Type B pancreatic cell (in vitro differentiated cells): ENCODE measurements around the gene TNFRSF8. TPM values are rescaled to one million over a fixed set of nuclear protein-coding genes. Genes with fewer than 3 reads are reported as not detected.

Source experiments
- DNase-seq: peaks from one replicate; pipeline ENCODE4 v3.0.0; 2021; ENCODE audit warnings: mixed read lengths; ENCODE audit not compliant: unreplicated experiment; ENCODE audit errors: extremely low spot score
- H3K27ac Mint-ChIP-seq: 2 replicates; pipeline ENCODE4 v1.8.0; 2021; ENCODE audit warnings: mild to moderate bottlenecking, mixed read lengths
- H3K27me3 Mint-ChIP-seq: 2 replicates; pipeline ENCODE4 v1.8.0; 2021; ENCODE audit warnings: mixed read lengths
- H3K36me3 Mint-ChIP-seq: 2 replicates; pipeline ENCODE4 v1.8.0; 2021; ENCODE audit warnings: mixed read lengths
- H3K4me1 Mint-ChIP-seq: one replicate; pipeline ENCODE4 v1.8.0; 2021; ENCODE audit warnings: mixed read lengths; ENCODE audit not compliant: unreplicated experiment
- H3K4me3 Mint-ChIP-seq: 2 replicates; pipeline ENCODE4 v1.8.0; 2021; ENCODE audit warnings: mild to moderate bottlenecking, mixed read lengths
- H3K9me3 Mint-ChIP-seq: 2 replicates; pipeline ENCODE4 v1.8.0; 2021; ENCODE audit warnings: mixed read lengths
- CTCF ChIP-seq: fragments of 200-600 bp; sonication (generic); conservative IDR thresholded peaks from 2 replicates; pipeline ENCODE4 v1.5.0; 2021; ENCODE audit warnings: antibody characterized with exemption, mild to moderate bottlenecking
- total RNA-seq: library from RNA; stranded (reverse); gene quantifications from 2 replicates; pipeline ENCODE4 v1.2.1, GENCODE V29; 2021; ENCODE audit warnings: low replicate concordance

The TNFRSF8 gene
- total RNA-seq, 1 donor from 2014 or later: 0.07 TPM

- Mint-ChIP-seq H3K4me3 (no peak overlapping the region), H3K36me3 (no peaks in the 10 kb centered on the region), H3K4me1 (peaks cover 18% of the 10 kb centered on the region), H3K27me3 (peaks cover 16% of the 10 kb centered on the region), H3K9me3 (no peaks in the 10 kb centered on the region), H3K27ac (no peak overlapping the region)
- no peak for TF ChIP-seq CTCF
- no peak for DNase-seq
Measured at GRCh38 chr1:12174924-12175810, 112.1 kb downstream of the TNFRSF8 start.

- no peak for DNase-seq
- TF ChIP-seq CTCF: no peak
- Mint-ChIP-seq H3K4me1 (peaks cover 18% of the 10 kb centered on the region), H3K9me3 (no peaks in the 10 kb centered on the region), H3K36me3 (no peaks in the 10 kb centered on the region), H3K27me3 (peaks cover 9% of the 10 kb centered on the region), H3K4me3 (no peak overlapping the region), H3K27ac (no peak overlapping the region)
Measured at GRCh38 chr1:12176298-12177118, 113.4 kb downstream of the TNFRSF8 start.

GRCh38 chr1:12177156-12177998 is 114.3 kb downstream of the TNFRSF8 start:
- Mint-ChIP-seq H3K9me3 (no peaks in the 10 kb centered on the region), H3K4me1 (peaks cover 18% of the 10 kb centered on the region), H3K4me3 (no peak overlapping the region), H3K27me3 (peaks cover 8% of the 10 kb centered on the region), H3K27ac (no peak overlapping the region), H3K36me3 (no peaks in the 10 kb centered on the region)
- no peak for TF ChIP-seq CTCF
- no peak for DNase-seq

- Mint-ChIP-seq H3K36me3 (no peaks in the 10 kb centered on the region), H3K9me3 (no peaks in the 10 kb centered on the region), H3K27me3 (peaks cover 8% of the 10 kb centered on the region), H3K27ac (peak overlapping the region; percentile 22), H3K4me1 (peaks cover 18% of the 10 kb centered on the region), H3K4me3 (no peak overlapping the region)
- DNase-seq: no peak
- no peak for TF ChIP-seq CTCF
Measured at GRCh38 chr1:12177999-12178441, 114.9 kb downstream of the TNFRSF8 start.

GRCh38 chr1:12178511-12178910 is 115.4 kb downstream of the TNFRSF8 start:
- H3K4me1 Mint-ChIP-seq: peaks cover 19% of the 10 kb centered on the region
- H3K9me3 Mint-ChIP-seq: no peaks in the 10 kb centered on the region
- no peaks in the 10 kb centered on the region for H3K36me3 Mint-ChIP-seq
- TF ChIP-seq CTCF: no peak
- H3K4me3 Mint-ChIP-seq: no peak overlapping the region
- no peak for DNase-seq
- H3K27me3 Mint-ChIP-seq: peaks cover 8% of the 10 kb centered on the region
- peak overlapping the region; percentile 22 for H3K27ac Mint-ChIP-seq
